H1 (cell line): ENCODE data around the gene C11orf98. TPM values are rescaled to one million over a fixed set of nuclear protein-coding genes. Genes with fewer than 3 reads are reported as not detected.

ENCODE experiments used
- SRF ChIP-seq: IDR thresholded peaks from 2 replicates; pipeline ENCODE4 v1.6.1; 2011; ENCODE audit warnings: mild to moderate bottlenecking, low read depth, low read length, moderate library complexity
- SUZ12 ChIP-seq: fragments of 200-600 bp; sonication (generic); IDR thresholded peaks from 2 replicates; pipeline ENCODE4 v1.6.1; 2012; ENCODE audit warnings: mild to moderate bottlenecking, inconsistent platforms, low read length, moderate library complexity, mixed read lengths
- TAF1 ChIP-seq: IDR thresholded peaks from 2 replicates; pipeline ENCODE4 v1.6.1; 2011; ENCODE audit warnings: mild to moderate bottlenecking, low read depth, low read length
- TAF7 ChIP-seq: optimal IDR thresholded peaks from 2 replicates; pipeline ENCODE3; 2011; ENCODE audit warnings: low read depth, mild to moderate bottlenecking, inconsistent platforms, low read length, moderate library complexity, borderline replicate concordance
- polyA plus RNA-seq, 7 experiments: library from polyadenylated mRNA; depleted of rRNA in 3 of 7; stranded (reverse) in 5 of 7; unstranded in 2 of 7; fragments of >200 nt in 5 of 7; fragments of 200-250 nt in 2 of 7; gene quantifications; 1 replicate in 5 of 7; 2 replicates in 1 of 7; 4 replicates in 1 of 7; pipeline versions ENCODE4 v1.2.1 to v1.2.3, GENCODE V29; 2011 to 2013; ENCODE audit warnings: missing spikeins in 2 of 7, mixed read lengths in 2 of 7
- total RNA-seq: library from RNA; stranded (reverse); fragmentation: NEBNext Ultra II Directional; extraction: Animal tissue kit (Norgen Biotek cat#: 25700); gene quantifications from 2 replicates; pipeline ENCODE4 v1.2.1, GENCODE V29; 2021

The C11orf98 gene
- total and polyA plus RNA-seq, 2 of the 8 experiments (the other 6 are each of a cell fraction or from before 2014, with no cell fraction given), result 68.0 to 171 TPM

- TF ChIP-seq TAF1 (no peak), TAF7 (no peak), SRF (no peak), SUZ12 (no peak)
- TF ChIP-seq, all 59 proteins: peak for 0
Observed at GRCh38 chr11:62713343-62713742, 48.3 kb upstream of the C11orf98 start (continued).
